HG03354 (cell line): Measurements from ENCODE around the gene UTS2R.
"Not testable (repeated sequence)": the region's sequence is repeated elsewhere in the genome, so short reads cannot be mapped to it uniquely, and the experiment has no call there.

ENCODE experiments used
- ATAC-seq: cut with Tn5 transposase; IDR thresholded peaks from one replicate; pipeline ENCODE4 v1.9.1; 2021; ENCODE audit warnings: mild to moderate bottlenecking; ENCODE audit not compliant: unreplicated experiment, poor library complexity, severe bottlenecking

The UTS2R gene

DNA sequence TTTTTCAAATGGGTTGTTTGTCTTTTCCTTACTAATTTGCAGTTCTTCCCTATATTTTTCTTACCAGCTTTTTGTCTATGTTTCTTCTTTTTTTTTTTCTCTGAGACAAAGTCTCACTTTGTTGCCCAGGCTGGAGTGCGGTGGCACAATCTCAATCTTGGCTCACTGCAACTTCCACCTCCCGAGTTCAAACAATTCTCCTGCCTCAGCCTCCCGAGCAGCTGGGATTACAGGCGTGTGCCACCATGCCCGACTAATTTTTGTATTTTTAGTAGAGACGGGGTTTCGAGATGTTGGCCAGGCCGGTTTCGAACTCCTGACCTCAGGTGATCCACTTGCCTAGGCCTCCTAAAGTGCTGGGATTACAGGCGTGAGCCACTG is 1.5 kb downstream of the UTS2R start:
- not testable (repeated sequence) for ATAC-seq

DNA sequence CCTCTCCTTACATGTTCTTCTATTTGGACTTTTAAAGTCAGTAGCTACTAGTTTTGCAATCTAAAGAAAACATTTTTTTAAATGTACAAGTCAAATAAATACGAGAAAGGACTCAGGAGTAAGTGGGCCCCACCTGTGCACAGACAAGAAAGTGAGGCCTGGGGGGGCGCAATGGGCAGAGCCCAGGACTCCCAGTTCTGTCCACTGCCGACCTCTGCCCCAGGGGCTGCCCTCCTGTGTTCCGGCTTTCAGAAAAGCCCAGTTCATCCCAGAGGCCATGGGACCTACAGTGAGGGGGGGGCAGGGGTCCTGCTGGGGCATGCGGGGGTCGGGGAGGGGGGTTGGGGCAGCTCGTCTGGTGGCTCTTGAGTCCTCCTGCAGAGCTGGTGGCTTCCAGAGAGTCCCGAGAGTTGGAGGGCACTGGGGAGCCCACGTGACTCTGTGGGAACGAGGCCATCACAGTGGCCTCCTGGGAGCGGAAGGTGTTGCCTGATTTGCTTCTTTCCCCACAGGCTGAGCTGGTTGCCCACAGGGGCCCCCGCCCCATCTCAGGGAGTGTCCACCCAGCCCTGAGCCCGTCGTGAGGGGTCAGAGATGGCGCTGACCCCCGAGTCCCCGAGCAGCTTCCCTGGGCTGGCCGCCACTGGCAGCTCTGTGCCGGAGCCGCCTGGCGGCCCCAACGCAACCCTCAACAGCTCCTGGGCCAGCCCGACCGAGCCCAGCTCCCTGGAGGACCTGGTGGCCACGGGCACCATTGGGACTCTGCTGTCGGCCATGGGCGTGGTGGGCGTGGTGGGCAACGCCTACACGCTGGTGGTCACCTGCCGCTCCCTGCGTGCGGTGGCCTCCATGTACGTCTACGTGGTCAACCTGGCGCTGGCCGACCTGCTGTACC is 2.4 kb downstream of the UTS2R start:
- no peak for ATAC-seq

DNA sequence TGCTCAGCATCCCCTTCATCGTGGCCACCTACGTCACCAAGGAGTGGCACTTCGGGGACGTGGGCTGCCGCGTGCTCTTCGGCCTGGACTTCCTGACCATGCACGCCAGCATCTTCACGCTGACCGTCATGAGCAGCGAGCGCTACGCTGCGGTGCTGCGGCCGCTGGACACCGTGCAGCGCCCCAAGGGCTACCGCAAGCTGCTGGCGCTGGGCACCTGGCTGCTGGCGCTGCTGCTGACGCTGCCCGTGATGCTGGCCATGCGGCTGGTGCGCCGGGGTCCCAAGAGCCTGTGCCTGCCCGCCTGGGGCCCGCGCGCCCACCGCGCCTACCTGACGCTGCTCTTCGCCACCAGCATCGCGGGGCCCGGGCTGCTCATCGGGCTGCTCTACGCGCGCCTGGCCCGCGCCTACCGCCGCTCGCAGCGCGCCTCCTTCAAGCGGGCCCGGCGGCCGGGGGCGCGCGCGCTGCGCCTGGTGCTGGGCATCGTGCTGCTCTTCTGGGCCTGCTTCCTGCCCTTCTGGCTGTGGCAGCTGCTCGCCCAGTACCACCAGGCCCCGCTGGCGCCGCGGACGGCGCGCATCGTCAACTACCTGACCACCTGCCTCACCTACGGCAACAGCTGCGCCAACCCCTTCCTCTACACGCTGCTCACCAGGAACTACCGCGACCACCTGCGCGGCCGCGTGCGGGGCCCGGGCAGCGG is 3.2 kb downstream of the UTS2R start:
- no peak for ATAC-seq

GRCh38 chr17:82375359-82376041 is 3.9 kb downstream of the UTS2R start:
- ATAC-seq: no peak

DNA sequence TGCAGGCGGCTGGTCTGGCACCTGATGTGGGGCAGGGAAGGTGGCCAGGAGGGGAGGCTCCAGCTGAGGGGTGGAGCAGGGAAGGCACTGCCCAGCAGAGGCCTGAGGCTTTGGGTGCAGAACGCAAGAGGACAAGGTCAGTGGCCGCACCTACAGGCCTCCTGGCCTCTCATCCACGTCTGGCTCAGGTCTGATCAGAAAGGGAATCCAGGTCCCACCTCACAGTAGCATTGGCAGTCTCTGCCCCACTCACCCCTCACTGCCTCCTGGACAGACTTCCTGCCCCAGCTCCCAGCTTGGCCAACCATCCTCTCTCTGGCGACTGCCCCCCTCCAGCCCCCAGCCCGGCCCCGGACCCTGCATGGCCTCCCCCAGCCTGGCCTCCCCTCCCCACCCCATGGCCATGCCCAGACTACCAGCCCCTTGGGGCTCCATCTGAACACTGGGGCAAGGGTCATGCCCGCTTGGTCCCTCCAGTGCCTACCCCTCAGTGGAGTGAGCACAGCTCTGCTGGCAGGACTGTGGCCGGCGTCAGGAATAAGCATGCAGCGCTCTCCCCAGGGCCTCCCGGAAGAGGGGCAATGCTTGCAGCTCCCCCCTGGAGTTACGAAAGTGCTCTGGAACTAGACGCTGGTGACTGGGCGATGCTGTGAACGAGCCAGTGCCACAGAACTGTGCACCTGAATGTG is 4.6 kb downstream of the UTS2R start:
- ATAC-seq: no peak

GRCh38 chr17:82377294-82377693 is 5.7 kb downstream of the UTS2R start:
- not testable (repeated sequence) for ATAC-seq

GRCh38 chr17:82377924-82378740 is 6.6 kb downstream of the UTS2R start:
- ATAC-seq: no peak

DNA sequence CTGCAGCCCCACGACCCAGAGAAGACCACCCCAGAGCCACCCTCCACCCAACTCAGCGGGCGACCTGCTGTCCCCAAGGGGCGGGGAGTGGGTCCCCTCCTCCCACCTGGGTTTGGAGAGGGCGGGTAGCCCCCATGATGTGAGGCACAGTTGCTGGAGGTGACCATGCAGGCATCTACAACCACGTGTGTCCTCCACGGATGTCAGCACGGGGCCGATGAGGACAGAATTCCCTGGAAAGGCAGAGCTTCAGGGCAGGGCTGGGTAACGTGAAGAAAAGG is 7.1 kb downstream of the UTS2R start:
- ATAC-seq: no peak

DNA sequence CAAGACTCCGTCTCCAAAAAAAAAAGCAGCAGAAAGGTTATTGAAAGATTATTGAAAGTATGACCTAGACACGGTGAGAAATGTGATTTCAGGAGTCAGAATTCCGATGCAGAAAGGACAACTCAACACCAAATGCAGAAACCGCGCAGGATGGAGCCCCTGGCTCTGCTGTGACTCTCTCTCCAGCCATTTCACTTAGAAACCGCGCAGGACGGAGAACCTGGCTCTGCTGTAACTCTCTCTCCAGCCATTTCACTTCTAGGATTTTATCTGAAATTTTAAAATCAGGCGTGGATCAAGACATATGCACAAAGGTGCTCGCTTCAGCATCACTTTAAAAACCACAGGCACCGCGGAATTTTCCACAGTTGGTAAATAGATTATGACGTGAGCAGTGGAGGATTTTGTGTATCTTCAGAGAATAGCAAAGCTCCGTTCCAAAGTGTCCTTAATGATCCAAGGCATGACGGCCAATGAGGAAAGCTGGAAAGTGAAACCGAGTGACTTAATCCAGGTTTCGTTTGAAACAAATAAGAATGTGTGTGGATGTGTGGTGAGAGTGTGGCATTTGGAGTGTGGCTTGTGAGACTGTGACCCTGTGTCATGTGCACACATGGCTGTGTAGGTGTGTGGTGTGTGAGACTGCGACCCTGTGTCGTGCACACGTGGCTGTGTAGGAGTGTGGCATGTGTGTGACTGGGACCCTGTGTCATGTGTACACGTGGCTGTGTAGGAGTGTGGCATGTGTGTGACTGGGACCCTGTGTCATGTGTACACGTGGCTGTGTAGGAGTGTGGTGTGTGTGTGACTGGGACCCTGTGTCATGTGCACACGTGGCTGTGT is 9.5 kb downstream of the UTS2R start:
- no peak for ATAC-seq

DNA sequence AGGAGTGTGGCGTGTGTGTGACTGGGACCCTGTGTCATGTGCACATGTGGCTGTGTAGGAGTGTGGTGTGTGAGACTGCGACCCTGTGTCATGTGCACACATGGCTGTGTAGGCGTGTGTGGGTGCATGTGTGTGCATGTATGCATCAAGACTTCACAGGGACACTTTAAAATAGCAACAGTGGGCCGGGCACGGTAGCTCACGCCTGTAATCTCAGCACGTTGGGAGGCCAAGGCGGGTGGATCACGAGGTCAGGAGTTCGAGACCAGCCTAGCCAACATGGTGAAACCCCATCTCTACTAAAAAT is 10.1 kb downstream of the UTS2R start:
- not testable (repeated sequence) for ATAC-seq

DNA sequence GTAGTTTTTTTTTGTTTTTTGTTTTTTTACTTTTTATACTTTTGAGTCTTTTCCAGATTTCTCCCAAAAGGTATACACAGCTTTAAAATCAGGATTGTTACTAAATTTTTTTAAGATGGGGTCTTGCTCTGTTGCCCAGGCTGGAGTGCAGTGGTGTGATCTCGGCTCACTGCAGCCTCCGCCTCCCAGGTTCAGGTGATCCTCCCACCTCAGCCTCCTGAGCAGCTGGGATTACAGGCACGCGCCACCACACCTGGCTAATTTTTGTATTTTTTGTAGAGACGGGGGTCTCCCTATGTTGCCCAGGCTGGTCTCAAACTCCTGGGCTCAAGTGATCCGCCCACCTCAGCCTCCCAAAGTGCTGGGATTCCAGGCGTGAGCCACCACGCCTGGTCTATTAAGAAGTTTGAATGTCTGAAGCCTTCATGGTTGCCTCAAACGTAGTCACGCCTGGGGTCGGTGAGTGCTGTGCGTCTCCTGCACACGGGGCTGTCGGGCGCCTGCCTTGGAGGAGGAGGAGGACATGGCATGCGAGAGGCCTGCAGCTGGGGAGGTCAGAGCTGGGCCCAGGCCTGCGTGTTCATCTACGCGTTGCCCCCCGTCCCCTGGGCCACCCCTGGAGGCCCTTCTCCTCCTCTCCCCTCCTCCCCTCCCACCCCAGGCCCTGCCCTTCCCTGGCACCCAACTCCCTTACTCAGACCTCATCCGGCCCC is 10.8 kb downstream of the UTS2R start:
- ATAC-seq: not testable (repeated sequence)

GRCh38 chr17:82382933-82383255 is 11.3 kb downstream of the UTS2R start:
- no peak for ATAC-seq

DNA sequence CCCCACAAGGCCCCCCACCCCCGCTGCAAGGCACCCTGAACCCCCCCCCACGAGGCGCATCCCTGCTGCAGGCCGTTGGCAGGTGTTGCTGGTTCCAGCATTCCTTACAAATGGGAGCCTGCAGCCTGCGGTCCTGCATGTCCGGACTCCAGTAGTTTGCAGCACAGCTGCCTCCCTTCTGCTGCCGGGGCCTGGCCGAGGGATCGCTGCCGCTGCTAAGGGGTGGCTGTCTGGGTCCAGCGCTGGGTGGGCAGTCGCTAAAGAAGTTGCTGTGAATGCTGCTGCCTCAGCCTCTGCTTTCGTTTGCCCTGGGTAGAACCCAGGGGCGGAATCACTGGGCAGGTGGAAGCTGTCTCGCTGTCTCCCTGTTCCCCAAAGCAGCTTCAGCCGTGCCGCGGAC is 11.8 kb downstream of the UTS2R start:
- no peak for ATAC-seq

DNA sequence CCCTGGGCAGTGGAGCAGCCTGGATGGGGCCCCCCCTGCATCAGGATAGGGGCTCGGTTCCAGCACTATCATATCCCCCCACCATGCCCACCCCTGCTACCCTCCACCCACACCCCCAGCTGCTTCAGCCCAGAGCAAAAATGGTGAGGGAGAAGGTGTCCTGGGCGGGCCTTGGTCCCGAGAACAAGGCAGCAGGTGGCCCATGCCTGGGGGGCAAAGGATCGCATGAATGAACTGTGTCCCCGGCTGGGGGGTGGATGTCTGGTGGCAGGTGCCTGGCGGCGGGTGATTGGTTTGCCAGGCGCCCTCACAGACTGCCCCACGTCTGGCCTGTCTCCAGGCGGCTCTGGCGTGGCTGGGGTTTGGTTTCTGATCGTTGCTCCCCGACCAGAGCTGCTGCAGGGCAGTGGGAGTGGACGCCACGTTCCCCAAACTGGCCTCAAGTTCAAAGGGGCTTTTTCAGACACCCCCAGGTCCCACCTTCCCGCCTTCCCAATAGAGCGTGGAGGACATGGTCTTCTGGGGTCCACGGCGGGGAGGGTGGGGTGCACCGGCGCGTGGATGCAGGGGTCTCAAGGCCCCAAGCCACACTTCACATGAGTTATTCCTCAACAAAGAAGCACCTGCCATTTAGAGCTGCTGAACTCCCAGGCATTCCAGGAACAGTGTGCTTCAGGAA is 12.6 kb downstream of the UTS2R start:
- ATAC-seq: no peak

GRCh38 chr17:82384730-82385481 is 13.3 kb downstream of the UTS2R start:
- no peak for ATAC-seq

GRCh38 chr17:82385559-82386254 is 14.1 kb downstream of the UTS2R start:
- ATAC-seq: no peak
